ENCODE data around the gene USP1. TPM values are rescaled to one million over a fixed set of nuclear protein-coding genes. Genes with fewer than 3 reads are reported as not detected.

Gene USP1
- polyA plus RNA-seq, 1 experiment, result 4.3 TPM

GRCh38 chr1:62439652-62440371 is 3.0 kb downstream of the USP1 start:
- POLR2A ChIA-PET, result no interaction called here
- no peak for DNase-seq (ENCODE audit: low read depth)

GRCh38 chr1:62444701-62445100 is 7.9 kb downstream of the USP1 start:
- Histone ChIP-seq H3K27me3 (ENCODE audit: control insufficient read depth, insufficient read depth, low read length) (no peaks in the 10 kb centered on the region), H3K4me3 (ENCODE audit: low read depth, low read length) (no peak overlapping the region), H3K36me3 (ENCODE audit: control insufficient read depth, insufficient read depth, low read length) (peaks cover 2% of the 10 kb centered on the region)
- ChIA-PET CTCF (no interaction called here), POLR2A (no interaction called here)
- TF ChIP-seq CTCF (IDR thresholded peaks at IDR 0.05; ENCODE audit: insufficient read depth, low read depth, low read length), result no peak
- DNase-seq (ENCODE audit: low read depth), result no peak

More at GRCh38 chr1:62439652-62440371, 3.0 kb downstream of the USP1 start:
- no peaks in the 10 kb centered on the region for H3K27me3 ChIP-seq (ENCODE audit: control insufficient read depth, insufficient read depth, low read length)
- peaks cover 2% of the 10 kb centered on the region; the same call in 1 of the 2 replicates for H3K36me3 ChIP-seq (ENCODE audit: control insufficient read depth, insufficient read depth, low read length)
- CTCF ChIA-PET, result interaction anchor here (0.5 to 2.3 kb wide), 2 partner anchors 7 to 295 kb away, joined by 3 to 7 read pairs; no protein-coding TSS in a partner anchor
- no peak for TF ChIP-seq CTCF (IDR thresholded peaks at IDR 0.05; ENCODE audit: insufficient read depth, low read depth, low read length)
- H3K4me3 ChIP-seq (ENCODE audit: low read depth, low read length), result no peak overlapping the region

- H3K27me3 ChIP-seq (ENCODE audit: control insufficient read depth, insufficient read depth, low read length), result no peaks in the 10 kb centered on the region
- no peak for TF ChIP-seq CTCF (IDR thresholded peaks at IDR 0.05; ENCODE audit: insufficient read depth, low read depth, low read length)
- H3K36me3 ChIP-seq (ENCODE audit: control insufficient read depth, insufficient read depth, low read length), result no peaks in the 10 kb centered on the region; the same call in 1 of the 2 replicates
- no peak for DNase-seq (ENCODE audit: low read depth)
- no peak overlapping the region for H3K4me3 ChIP-seq (ENCODE audit: low read depth, low read length)
- CTCF ChIA-PET, result interaction anchor here (1.8 kb wide), 1 partner anchor 10 kb away, joined by 7 read pairs; no protein-coding TSS in a partner anchor
- POLR2A ChIA-PET, result no interaction called here
These were observed 11.5 kb downstream of the USP1 start for GRCh38 chr1:62448221-62448933.

GRCh38 chr1:62450301-62450700 is 13.5 kb downstream of the USP1 start:
- CTCF ChIA-PET, result no interaction called here
- no peaks in the 10 kb centered on the region for H3K27me3 ChIP-seq (ENCODE audit: control insufficient read depth, insufficient read depth, low read length)
- POLR2A ChIA-PET, result no interaction called here
- H3K36me3 ChIP-seq (ENCODE audit: control insufficient read depth, insufficient read depth, low read length), result no peaks in the 10 kb centered on the region; the same call in 1 of the 2 replicates
- no peak for DNase-seq (ENCODE audit: low read depth)
- no peak overlapping the region for H3K4me3 ChIP-seq (ENCODE audit: low read depth, low read length)
- no peak for TF ChIP-seq CTCF (IDR thresholded peaks at IDR 0.05; ENCODE audit: insufficient read depth, low read depth, low read length)

- POLR2A ChIA-PET, result no interaction called here
- H3K4me3 ChIP-seq (ENCODE audit: low read depth, low read length), result no peak overlapping the region
- TF ChIP-seq CTCF (IDR thresholded peaks at IDR 0.05; ENCODE audit: insufficient read depth, low read depth, low read length), result no peak
- no peak for DNase-seq (ENCODE audit: low read depth)
- no peaks in the 10 kb centered on the region for H3K27me3 ChIP-seq (ENCODE audit: control insufficient read depth, insufficient read depth, low read length)
- H3K36me3 ChIP-seq (ENCODE audit: control insufficient read depth, insufficient read depth, low read length), result no peaks in the 10 kb centered on the region
- CTCF ChIA-PET, result no interaction called here
These were observed 16.1 kb downstream of the USP1 start for GRCh38 chr1:62452951-62453350.
